H1 (cell line): ENCODE measurements around the gene ILF2. TPM values are rescaled to one million over a fixed set of nuclear protein-coding genes. Genes with fewer than 3 reads are reported as not detected.

Source experiments
- HDAC2 ChIP-seq, 2 experiments: fragments of 300-600 bp in 1 of 2; sonication (generic) in 1 of 2; IDR thresholded peaks; 2 replicates each; pipeline ENCODE4 v1.6.1; 2011 to 2012; ENCODE audit warnings: low read depth in 2 of 2, low read length in 2 of 2, mild to moderate bottlenecking in 2 of 2, moderate library complexity in 2 of 2, borderline replicate concordance in 1 of 2, inconsistent platforms in 1 of 2
- polyA plus RNA-seq, 7 experiments: library from polyadenylated mRNA; depleted of rRNA in 3 of 7; stranded (reverse) in 5 of 7; unstranded in 2 of 7; fragments of >200 nt in 5 of 7; fragments of 200-250 nt in 2 of 7; gene quantifications; 1 replicate in 5 of 7; 2 replicates in 1 of 7; 4 replicates in 1 of 7; pipeline versions ENCODE4 v1.2.1 to v1.2.3, GENCODE V29; 2011 to 2013; ENCODE audit warnings: missing spikeins in 2 of 7, mixed read lengths in 2 of 7
- total RNA-seq: library from RNA; stranded (reverse); fragmentation: NEBNext Ultra II Directional; extraction: Animal tissue kit (Norgen Biotek cat#: 25700); gene quantifications from 2 replicates; pipeline ENCODE4 v1.2.1, GENCODE V29; 2021
- TF ChIP-seq, protein P1 (sequence below): fragments of 300-600 bp; sonication (generic); IDR thresholded peaks from 2 replicates; pipeline ENCODE4 v1.7.1; 2012; ENCODE audit warnings: low read length, moderate library complexity, mild to moderate bottlenecking, inconsistent platforms; ENCODE audit not compliant: insufficient replicate concordance

The ILF2 gene
- total and polyA plus RNA-seq, 2 of the 8 experiments (the other 6 are each of a cell fraction or from before 2014, with no cell fraction given): 389 to 474 TPM

DNA sequence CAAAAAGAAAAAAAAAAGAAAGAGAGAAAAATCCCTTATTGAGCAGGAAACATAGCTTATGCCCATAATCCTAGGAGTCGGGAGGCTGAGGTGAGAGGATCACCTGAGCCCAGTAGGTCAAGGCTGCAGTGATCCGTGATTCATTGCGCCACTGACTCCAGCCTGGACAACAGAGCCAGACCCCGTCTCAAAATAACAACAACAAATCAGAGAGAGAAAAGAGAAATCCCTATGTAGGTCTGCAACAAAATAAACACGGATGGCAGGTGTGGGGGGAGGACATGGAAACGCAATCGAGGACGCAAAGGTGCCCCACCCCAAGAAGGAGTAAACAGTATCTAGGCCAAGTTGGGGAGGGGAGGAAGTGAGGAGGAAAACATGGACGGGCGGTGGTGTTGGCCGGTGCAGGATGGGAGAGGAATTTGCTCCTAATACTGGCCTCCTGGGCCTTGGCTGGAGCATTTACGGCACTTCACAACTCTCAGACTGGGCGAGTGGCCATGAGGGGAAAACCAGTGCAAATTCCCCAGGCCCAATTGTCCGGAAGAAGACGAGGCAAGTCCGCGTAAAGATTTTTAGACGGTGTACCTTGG, 37.5 kb downstream of the ILF2 start (continued):
- TF ChIP-seq, protein P1, sequence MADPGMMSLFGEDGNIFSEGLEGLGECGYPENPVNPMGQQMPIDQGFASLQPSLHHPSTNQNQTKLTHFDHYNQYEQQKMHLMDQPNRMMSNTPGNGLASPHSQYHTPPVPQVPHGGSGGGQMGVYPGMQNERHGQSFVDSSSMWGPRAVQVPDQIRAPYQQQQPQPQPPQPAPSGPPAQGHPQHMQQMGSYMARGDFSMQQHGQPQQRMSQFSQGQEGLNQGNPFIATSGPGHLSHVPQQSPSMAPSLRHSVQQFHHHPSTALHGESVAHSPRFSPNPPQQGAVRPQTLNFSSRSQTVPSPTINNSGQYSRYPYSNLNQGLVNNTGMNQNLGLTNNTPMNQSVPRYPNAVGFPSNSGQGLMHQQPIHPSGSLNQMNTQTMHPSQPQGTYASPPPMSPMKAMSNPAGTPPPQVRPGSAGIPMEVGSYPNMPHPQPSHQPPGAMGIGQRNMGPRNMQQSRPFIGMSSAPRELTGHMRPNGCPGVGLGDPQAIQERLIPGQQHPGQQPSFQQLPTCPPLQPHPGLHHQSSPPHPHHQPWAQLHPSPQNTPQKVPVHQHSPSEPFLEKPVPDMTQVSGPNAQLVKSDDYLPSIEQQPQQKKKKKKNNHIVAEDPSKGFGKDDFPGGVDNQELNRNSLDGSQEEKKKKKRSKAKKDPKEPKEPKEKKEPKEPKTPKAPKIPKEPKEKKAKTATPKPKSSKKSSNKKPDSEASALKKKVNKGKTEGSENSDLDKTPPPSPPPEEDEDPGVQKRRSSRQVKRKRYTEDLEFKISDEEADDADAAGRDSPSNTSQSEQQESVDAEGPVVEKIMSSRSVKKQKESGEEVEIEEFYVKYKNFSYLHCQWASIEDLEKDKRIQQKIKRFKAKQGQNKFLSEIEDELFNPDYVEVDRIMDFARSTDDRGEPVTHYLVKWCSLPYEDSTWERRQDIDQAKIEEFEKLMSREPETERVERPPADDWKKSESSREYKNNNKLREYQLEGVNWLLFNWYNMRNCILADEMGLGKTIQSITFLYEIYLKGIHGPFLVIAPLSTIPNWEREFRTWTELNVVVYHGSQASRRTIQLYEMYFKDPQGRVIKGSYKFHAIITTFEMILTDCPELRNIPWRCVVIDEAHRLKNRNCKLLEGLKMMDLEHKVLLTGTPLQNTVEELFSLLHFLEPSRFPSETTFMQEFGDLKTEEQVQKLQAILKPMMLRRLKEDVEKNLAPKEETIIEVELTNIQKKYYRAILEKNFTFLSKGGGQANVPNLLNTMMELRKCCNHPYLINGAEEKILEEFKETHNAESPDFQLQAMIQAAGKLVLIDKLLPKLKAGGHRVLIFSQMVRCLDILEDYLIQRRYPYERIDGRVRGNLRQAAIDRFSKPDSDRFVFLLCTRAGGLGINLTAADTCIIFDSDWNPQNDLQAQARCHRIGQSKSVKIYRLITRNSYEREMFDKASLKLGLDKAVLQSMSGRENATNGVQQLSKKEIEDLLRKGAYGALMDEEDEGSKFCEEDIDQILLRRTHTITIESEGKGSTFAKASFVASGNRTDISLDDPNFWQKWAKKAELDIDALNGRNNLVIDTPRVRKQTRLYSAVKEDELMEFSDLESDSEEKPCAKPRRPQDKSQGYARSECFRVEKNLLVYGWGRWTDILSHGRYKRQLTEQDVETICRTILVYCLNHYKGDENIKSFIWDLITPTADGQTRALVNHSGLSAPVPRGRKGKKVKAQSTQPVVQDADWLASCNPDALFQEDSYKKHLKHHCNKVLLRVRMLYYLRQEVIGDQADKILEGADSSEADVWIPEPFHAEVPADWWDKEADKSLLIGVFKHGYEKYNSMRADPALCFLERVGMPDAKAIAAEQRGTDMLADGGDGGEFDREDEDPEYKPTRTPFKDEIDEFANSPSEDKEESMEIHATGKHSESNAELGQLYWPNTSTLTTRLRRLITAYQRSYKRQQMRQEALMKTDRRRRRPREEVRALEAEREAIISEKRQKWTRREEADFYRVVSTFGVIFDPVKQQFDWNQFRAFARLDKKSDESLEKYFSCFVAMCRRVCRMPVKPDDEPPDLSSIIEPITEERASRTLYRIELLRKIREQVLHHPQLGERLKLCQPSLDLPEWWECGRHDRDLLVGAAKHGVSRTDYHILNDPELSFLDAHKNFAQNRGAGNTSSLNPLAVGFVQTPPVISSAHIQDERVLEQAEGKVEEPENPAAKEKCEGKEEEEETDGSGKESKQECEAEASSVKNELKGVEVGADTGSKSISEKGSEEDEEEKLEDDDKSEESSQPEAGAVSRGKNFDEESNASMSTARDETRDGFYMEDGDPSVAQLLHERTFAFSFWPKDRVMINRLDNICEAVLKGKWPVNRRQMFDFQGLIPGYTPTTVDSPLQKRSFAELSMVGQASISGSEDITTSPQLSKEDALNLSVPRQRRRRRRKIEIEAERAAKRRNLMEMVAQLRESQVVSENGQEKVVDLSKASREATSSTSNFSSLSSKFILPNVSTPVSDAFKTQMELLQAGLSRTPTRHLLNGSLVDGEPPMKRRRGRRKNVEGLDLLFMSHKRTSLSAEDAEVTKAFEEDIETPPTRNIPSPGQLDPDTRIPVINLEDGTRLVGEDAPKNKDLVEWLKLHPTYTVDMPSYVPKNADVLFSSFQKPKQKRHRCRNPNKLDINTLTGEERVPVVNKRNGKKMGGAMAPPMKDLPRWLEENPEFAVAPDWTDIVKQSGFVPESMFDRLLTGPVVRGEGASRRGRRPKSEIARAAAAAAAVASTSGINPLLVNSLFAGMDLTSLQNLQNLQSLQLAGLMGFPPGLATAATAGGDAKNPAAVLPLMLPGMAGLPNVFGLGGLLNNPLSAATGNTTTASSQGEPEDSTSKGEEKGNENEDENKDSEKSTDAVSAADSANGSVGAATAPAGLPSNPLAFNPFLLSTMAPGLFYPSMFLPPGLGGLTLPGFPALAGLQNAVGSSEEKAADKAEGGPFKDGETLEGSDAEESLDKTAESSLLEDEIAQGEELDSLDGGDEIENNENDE: no peak
- TF ChIP-seq HDAC2 (IDR thresholded peaks at IDR 0.05; ENCODE audit: borderline replicate concordance in 1 of 2, low read depth in 2 of 2, low read length in 2 of 2): 0 out of 4 replicates have a peak, but pooled peaks of 1 of the 2 experiments have one; percentile 10
